ENCODE results near the gene ZNF790. TPM values are rescaled to one million over a fixed set of nuclear protein-coding genes. Genes with fewer than 3 reads are reported as not detected.
A peak's percentile ranks its signal among the peaks of the same experiment; 100 is the strongest.

Gene ZNF790
- total and polyA plus RNA-seq, 2 of the 13 experiments (the other 11 are each of a cell fraction or from before 2014, with no cell fraction given): 1.3 to 5.3 TPM

GRCh38 chr19:36837176-36837905 lies 846 bp downstream of the ZNF790 start (continued):
- TF ChIP-seq SKI (IDR thresholded peaks at IDR 0.05; ENCODE audit: partially characterized antibody) (no peak), ZNF407 (CRISPR knock-in tag; IDR thresholded peaks at IDR 0.05; ENCODE audit: not compliant biosample characterization) (no peak), ZNF530 (CRISPR knock-in tag; IDR thresholded peaks at IDR 0.05; ENCODE audit: low read depth) (no peak), KMT2A (CRISPR knock-in tag; IDR thresholded peaks at IDR 0.05) (0 out of 2 replicates have a peak, but pooled peaks have one; percentile 21), ZSCAN22 (CRISPR knock-in tag; IDR thresholded peaks at IDR 0.05) (no peak), PRMT3 (CRISPR knock-in tag; IDR thresholded peaks at IDR 0.05; ENCODE audit: borderline replicate concordance, low read depth) (no peak), FOXK2 (IDR thresholded peaks at IDR 0.05) (0 out of 2 replicates have a peak, but pooled peaks have one; percentile 2), ZNF296 (CRISPR knock-in tag; conservative IDR thresholded peaks at IDR 0.05) (no peak), MED1 (CRISPR knock-in tag; IDR thresholded peaks at IDR 0.05) (no peak), FOXA3 (CRISPR knock-in tag; IDR thresholded peaks at IDR 0.05) (peak; percentile 26), PHF20 (CRISPR knock-in tag; IDR thresholded peaks at IDR 0.05) (no peak), ZNF383 (CRISPR knock-in tag; IDR thresholded peaks at IDR 0.05; ENCODE audit: borderline replicate concordance) (peak; percentile 11; the same call in 1 of the 2 replicates), ZNF672 (CRISPR knock-in tag; IDR thresholded peaks at IDR 0.05) (no peak), HNF4A (CRISPR knock-in tag; IDR thresholded peaks at IDR 0.05) (no peak), ZFP36L1 (CRISPR knock-in tag; IDR thresholded peaks at IDR 0.05) (no peak), ZNF766 (CRISPR knock-in tag; IDR thresholded peaks at IDR 0.05; ENCODE audit: borderline replicate concordance) (no peak), ZNF451 (CRISPR knock-in tag; IDR thresholded peaks at IDR 0.05) (no peak), NR1H2 (CRISPR knock-in tag; IDR thresholded peaks at IDR 0.05; ENCODE audit: borderline replicate concordance, low read depth) (no peak)
- TF ChIP-seq, protein P1, sequence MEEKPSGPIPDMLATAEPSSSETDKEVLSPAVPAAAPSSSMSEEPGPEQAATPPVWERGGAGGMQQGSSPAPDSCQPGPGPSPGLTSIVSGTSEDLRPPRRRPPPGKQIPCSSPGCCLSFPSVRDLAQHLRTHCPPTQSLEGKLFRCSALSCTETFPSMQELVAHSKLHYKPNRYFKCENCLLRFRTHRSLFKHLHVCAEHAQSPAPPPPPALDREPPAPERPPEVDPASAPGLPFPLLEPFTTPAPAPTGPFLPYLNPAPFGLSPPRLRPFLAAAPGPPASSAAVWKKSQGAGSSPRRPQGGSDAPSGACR (CRISPR knock-in tag; IDR thresholded peaks at IDR 0.05): no peak
- TF ChIP-seq, protein P2, sequence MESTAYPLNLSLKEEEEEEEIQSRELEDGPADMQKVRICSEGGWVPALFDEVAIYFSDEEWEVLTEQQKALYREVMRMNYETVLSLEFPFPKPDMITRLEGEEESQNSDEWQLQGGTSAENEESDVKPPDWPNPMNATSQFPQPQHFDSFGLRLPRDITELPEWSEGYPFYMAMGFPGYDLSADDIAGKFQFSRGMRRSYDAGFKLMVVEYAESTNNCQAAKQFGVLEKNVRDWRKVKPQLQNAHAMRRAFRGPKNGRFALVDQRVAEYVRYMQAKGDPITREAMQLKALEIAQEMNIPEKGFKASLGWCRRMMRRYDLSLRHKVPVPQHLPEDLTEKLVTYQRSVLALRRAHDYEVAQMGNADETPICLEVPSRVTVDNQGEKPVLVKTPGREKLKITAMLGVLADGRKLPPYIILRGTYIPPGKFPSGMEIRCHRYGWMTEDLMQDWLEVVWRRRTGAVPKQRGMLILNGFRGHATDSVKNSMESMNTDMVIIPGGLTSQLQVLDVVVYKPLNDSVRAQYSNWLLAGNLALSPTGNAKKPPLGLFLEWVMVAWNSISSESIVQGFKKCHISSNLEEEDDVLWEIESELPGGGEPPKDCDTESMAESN (CRISPR knock-in tag; conservative IDR thresholded peaks at IDR 0.05): 0 out of 2 replicates have a peak, but pooled peaks have one; percentile 9
